Endothelial cell of umbilical vein (primary cell): ENCODE results near the gene AGAP3. TPM values are rescaled to one million over a fixed set of nuclear protein-coding genes. Genes with fewer than 3 reads are reported as not detected.

Experiments used
- BruUV-seq: library from RNA; stranded (reverse); fragments of 400-500 nt; replicated peaks from 2 replicates; lab custom pipeline; 2021; lab: Mats Ljungman, UMichigan
- CTCF ChIA-PET: fragments of 300-600, 350-600 bp; sonication (Branson Sonifier 250); formaldehyde crosslinking; loops from one replicate; lab custom pipeline; 2021; ENCODE audit warnings: antibody characterized with exemption, inconsistent platforms; lab: Charles Lee
- POLR2A ChIA-PET: fragments of 300-600, 350-600 bp; sonication (Branson Sonifier 250); formaldehyde crosslinking; loops from one replicate; lab custom pipeline; 2021; ENCODE audit warnings: antibody characterized with exemption, inconsistent platforms; lab: Charles Lee
- DNase-seq: peaks from one replicate; pipeline ENCODE4 v3.0.0-alpha.2; 2011; ENCODE audit warnings: low read depth, low spot score
- FAIRE-seq: peaks from 2 replicates; lab custom pipeline; 2011; peaks lifted over from hg19 to GRCh38; lab: Jason Lieb, UNC
- H2AFZ ChIP-seq: 2 replicates; pipeline ENCODE4 v1.6.0; 2012; ENCODE audit warnings: low read depth, low read length, control low read depth, inconsistent platforms
- H3K27ac ChIP-seq: 2 replicates; pipeline ENCODE4 v1.5.1; 2011; ENCODE audit warnings: low read depth, mild to moderate bottlenecking, control low read depth, low read length, moderate library complexity; ENCODE audit not compliant: insufficient read depth
- H3K27me3 ChIP-seq, 2 experiments: 2 replicates each; pipeline versions ENCODE4 v1.6.0 to v1.6.1; 2011; ENCODE audit warnings: low read length in 2 of 2, mixed read lengths in 1 of 2; ENCODE audit not compliant: control insufficient read depth in 2 of 2, insufficient read depth in 2 of 2
- H3K36me3 ChIP-seq, 2 experiments: 2 replicates in 1 of 2; 3 replicates in 1 of 2; pipeline ENCODE4 v1.5.1; 2011; ENCODE audit warnings: low read length in 2 of 2, mild to moderate bottlenecking in 1 of 2, moderate library complexity in 1 of 2; ENCODE audit not compliant: control insufficient read depth in 2 of 2, insufficient read depth in 2 of 2; ENCODE audit errors: extremely low read depth in 1 of 2
- H3K4me1 ChIP-seq: 3 replicates; pipeline ENCODE4 v1.5.1; 2011; ENCODE audit warnings: mild to moderate bottlenecking, low read length; ENCODE audit not compliant: control insufficient read depth, insufficient read depth; ENCODE audit errors: extremely low read depth
- H3K4me2 ChIP-seq: 2 replicates; pipeline ENCODE4 v1.6.1; 2011; ENCODE audit warnings: low read length, control low read depth, mixed read lengths; ENCODE audit not compliant: insufficient read depth
- H3K4me3 ChIP-seq, 3 experiments: fragments of 200-600 bp in 1 of 3; sonication (generic), shearing (Covaris generic) in 1 of 3; replicated peaks in 1 of 3; 2 replicates each; pipeline ENCODE4 v1.5.1; 2011 to 2016; ENCODE audit warnings: control low read depth in 3 of 3, low read length in 3 of 3, mild to moderate bottlenecking in 2 of 3, inconsistent platforms in 1 of 3, low read depth in 1 of 3, moderate library complexity in 1 of 3; ENCODE audit not compliant: insufficient read depth in 1 of 3
- H3K79me2 ChIP-seq: 2 replicates; pipeline ENCODE4 v1.6.0; 2012; ENCODE audit warnings: low read length, inconsistent platforms; ENCODE audit not compliant: control insufficient read depth, insufficient read depth
- H3K9ac ChIP-seq: replicated peaks from 2 replicates; pipeline ENCODE3; 2011; ENCODE audit warnings: low read length, control low read depth; ENCODE audit not compliant: insufficient read depth; ENCODE audit errors: extremely low read depth
- H3K9me1 ChIP-seq: replicated peaks from 3 replicates; pipeline ENCODE4 v1.6.0; 2011; ENCODE audit warnings: mild to moderate bottlenecking, low read length; ENCODE audit not compliant: control insufficient read depth, insufficient read depth; ENCODE audit errors: extremely low read depth
- H3K9me3 ChIP-seq: replicated peaks from 2 replicates; pipeline ENCODE4 v1.5.1; 2012; ENCODE audit warnings: low read length, inconsistent platforms; ENCODE audit not compliant: control insufficient read depth, insufficient read depth
- H4K20me1 ChIP-seq: replicated peaks from 2 replicates; pipeline ENCODE3; 2011; ENCODE audit warnings: mild to moderate bottlenecking, low read length; ENCODE audit not compliant: control insufficient read depth, insufficient read depth; ENCODE audit errors: extremely low read depth
- EZH2 ChIP-seq: IDR thresholded peaks from 2 replicates; pipeline ENCODE4 v1.6.1; 2012; ENCODE audit warnings: borderline replicate concordance, low read depth, mild to moderate bottlenecking, moderate library complexity, low read length, inconsistent platforms; ENCODE audit not compliant: severe bottlenecking
- FOS ChIP-seq: IDR thresholded peaks from 2 replicates; pipeline ENCODE4 v1.6.1; 2011; ENCODE audit warnings: mild to moderate bottlenecking, low read length, moderate library complexity, borderline replicate concordance; ENCODE audit not compliant: insufficient read depth
- GATA2 ChIP-seq: IDR thresholded peaks from 2 replicates; pipeline ENCODE4 v1.7.0; 2011; ENCODE audit warnings: low read depth, mild to moderate bottlenecking, moderate library complexity, mixed read lengths, low read length; ENCODE audit not compliant: insufficient read length, insufficient read depth
- JUN ChIP-seq: IDR thresholded peaks from 2 replicates; pipeline ENCODE4 v1.6.1; 2011; ENCODE audit warnings: borderline replicate concordance, low read depth; ENCODE audit not compliant: insufficient read length, insufficient read depth
- MYC ChIP-seq: IDR thresholded peaks from one replicate; pipeline ENCODE4 v1.6.1; 2011; ENCODE audit warnings: mild to moderate bottlenecking, low read depth, low read length
- POLR2A ChIP-seq: IDR thresholded peaks from 2 replicates; pipeline ENCODE4 v1.6.1; 2012; ENCODE audit warnings: low read depth, mild to moderate bottlenecking, control low read depth, low read length
- POLR2AphosphoS5 ChIP-seq: IDR thresholded peaks from 2 replicates; pipeline ENCODE4 v1.6.1; 2012; ENCODE audit warnings: low read depth, mild to moderate bottlenecking, control low read depth, low read length, moderate library complexity; ENCODE audit not compliant: insufficient read depth
- dilution Hi-C: fragments of 300-500 bp; cut with MboI; formaldehyde crosslinking; loops from one replicate; pipeline ENCODE4 v1.15.0; 2019; ENCODE audit warnings: low sequenced_read_pairs; ENCODE audit not compliant: extremely low pct_ligation_motif_present
- intact Hi-C: fragments of 100-400 bp; cut with micrococcal nuclease; formaldehyde crosslinking; loops from one replicate; pipeline ENCODE4 v1.10.0; 2022
- polyA plus RNA-seq, 4 experiments: library from polyadenylated mRNA; depleted of rRNA in 3 of 4; stranded (reverse) in 3 of 4; unstranded in 1 of 4; fragments of >200 nt; gene quantifications; 2 replicates each; pipeline versions ENCODE4 v1.2.1 to v1.2.3, GENCODE V29; 2011 to 2012; ENCODE audit warnings: missing spikeins in 1 of 4
- total RNA-seq: library from RNA; stranded (reverse); gene quantifications from 2 replicates; pipeline ENCODE4 v1.2.3, GENCODE V29; 2021
- TF ChIP-seq, protein P1 (sequence below), 2 donors: IDR thresholded peaks; 1 replicate in 1 of 2; 2 replicates in 1 of 2; pipeline ENCODE4 v1.5.1; 2011; ENCODE audit warnings: low read length in 2 of 2, mild to moderate bottlenecking in 2 of 2, moderate library complexity in 2 of 2, control low read depth in 1 of 2, inconsistent platforms in 1 of 2, low read depth in 1 of 2; ENCODE audit not compliant: insufficient read depth in 1 of 2; ENCODE audit errors: extremely low read depth in 1 of 2
- TF ChIP-seq, protein P2 (sequence below): IDR thresholded peaks from 2 replicates; pipeline ENCODE4 v1.6.1; 2011; ENCODE audit not compliant: insufficient read depth, insufficient read length

The AGAP3 gene
- total and polyA plus RNA-seq, 2 donors (not counting 3 experiments of a cell fraction or from before 2014, with no cell fraction given), result 171 to 174 TPM

- dilution Hi-C loops (no loop called here), intact Hi-C loops (loop anchor here (1.0 kb wide), 1 partner anchor 10 kb away; no protein-coding TSS in a partner anchor)
- Histone ChIP-seq H3K79me2 (peaks cover 93% of the 10 kb centered on the region), H3K9ac (no peak overlapping the region), H2AFZ (no peak overlapping the region), H3K27me3 (no peaks in the 10 kb centered on the region), H3K9me3 (no peaks in the 10 kb centered on the region), H3K36me3 (peaks cover 0 to 12% of the 10 kb centered on the region in 2 experiments), H4K20me1 (no peaks in the 10 kb centered on the region), H3K27ac (no peak overlapping the region), H3K4me1 (peaks cover 27% of the 10 kb centered on the region), H3K9me1 (no peaks in the 10 kb centered on the region), H3K4me3 (no peak overlapping the region), H3K4me2 (no peak overlapping the region)
- peak; percentile 75 for FAIRE-seq
- POLR2A ChIA-PET, result no interaction called here
- CTCF ChIA-PET, result interaction anchor here (0.8 to 2.3 kb wide), 3 partner anchors 13 to 29 kb away, joined by 3 to 8 read pairs (median 3); no protein-coding TSS in a partner anchor
- TF ChIP-seq MYC (no peak), POLR2A (no peak), POLR2AphosphoS5 (no peak), FOS (no peak), GATA2 (no peak), EZH2 (no peak), JUN (no peak)
- TF ChIP-seq, protein P1, sequence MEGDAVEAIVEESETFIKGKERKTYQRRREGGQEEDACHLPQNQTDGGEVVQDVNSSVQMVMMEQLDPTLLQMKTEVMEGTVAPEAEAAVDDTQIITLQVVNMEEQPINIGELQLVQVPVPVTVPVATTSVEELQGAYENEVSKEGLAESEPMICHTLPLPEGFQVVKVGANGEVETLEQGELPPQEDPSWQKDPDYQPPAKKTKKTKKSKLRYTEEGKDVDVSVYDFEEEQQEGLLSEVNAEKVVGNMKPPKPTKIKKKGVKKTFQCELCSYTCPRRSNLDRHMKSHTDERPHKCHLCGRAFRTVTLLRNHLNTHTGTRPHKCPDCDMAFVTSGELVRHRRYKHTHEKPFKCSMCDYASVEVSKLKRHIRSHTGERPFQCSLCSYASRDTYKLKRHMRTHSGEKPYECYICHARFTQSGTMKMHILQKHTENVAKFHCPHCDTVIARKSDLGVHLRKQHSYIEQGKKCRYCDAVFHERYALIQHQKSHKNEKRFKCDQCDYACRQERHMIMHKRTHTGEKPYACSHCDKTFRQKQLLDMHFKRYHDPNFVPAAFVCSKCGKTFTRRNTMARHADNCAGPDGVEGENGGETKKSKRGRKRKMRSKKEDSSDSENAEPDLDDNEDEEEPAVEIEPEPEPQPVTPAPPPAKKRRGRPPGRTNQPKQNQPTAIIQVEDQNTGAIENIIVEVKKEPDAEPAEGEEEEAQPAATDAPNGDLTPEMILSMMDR (IDR thresholded peaks at IDR 0.05; ENCODE audit: extremely low read depth in 1 of 2, insufficient read depth in 1 of 2, low read depth in 1 of 2, low read length in 2 of 2), result no peak
- TF ChIP-seq, protein P2, sequence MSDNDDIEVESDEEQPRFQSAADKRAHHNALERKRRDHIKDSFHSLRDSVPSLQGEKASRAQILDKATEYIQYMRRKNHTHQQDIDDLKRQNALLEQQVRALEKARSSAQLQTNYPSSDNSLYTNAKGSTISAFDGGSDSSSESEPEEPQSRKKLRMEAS, result no peak
- BruUV-seq, result no TSS peak
- no peak for DNase-seq
Observed at GRCh38 chr7:151094675-151095074, 8.4 kb downstream of the AGAP3 start.
